Caco-2 (cell line): ENCODE results near the gene TBX10. TPM values are rescaled to one million over a fixed set of nuclear protein-coding genes. Genes with fewer than 3 reads are reported as not detected.

Experiments used
- BruUV-seq: library from RNA; stranded (reverse); fragments of 400-500 nt; replicated peaks from 2 replicates; lab custom pipeline; 2021; lab: Mats Ljungman, UMichigan
- CTCF ChIA-PET: fragments of 300-600 bp; sonication (Branson Sonifier 250); formaldehyde crosslinking; loops from one replicate; lab custom pipeline; 2022; ENCODE audit warnings: antibody characterized with exemption; lab: Charles Lee
- POLR2A ChIA-PET: fragments of 300-600 bp; sonication (Branson Sonifier 250); formaldehyde crosslinking; loops from one replicate; lab custom pipeline; 2022; ENCODE audit warnings: antibody characterized with exemption; lab: Charles Lee
- DNase-seq, 2 experiments: peaks; one replicate each; pipeline versions ENCODE4 v3.0.0 to v3.0.0-alpha.2; 2020 to 2022
- H3K27me3 ChIP-seq: replicated peaks from 2 replicates; pipeline ENCODE4 v1.6.0; 2011; ENCODE audit warnings: low read length; ENCODE audit not compliant: control insufficient read depth, insufficient read depth
- H3K36me3 ChIP-seq: 2 replicates; pipeline ENCODE4 v1.5.1; 2011; ENCODE audit warnings: low read length; ENCODE audit not compliant: control insufficient read depth, insufficient read depth
- H3K4me1 ChIP-seq: fragments of 250-450 bp; sonication (Bioruptor Pico); 2 replicates; pipeline ENCODE4 v1.5.1; 2020; ENCODE audit warnings: mild to moderate bottlenecking
- H3K4me3 ChIP-seq: 2 replicates; pipeline ENCODE4 v1.5.1; 2011; ENCODE audit warnings: low read depth, mild to moderate bottlenecking, control low read depth, low read length
- H3K9me3 ChIP-seq: fragments of 250-450 bp; sonication (Bioruptor Pico); 2 replicates; pipeline ENCODE4 v1.5.1; 2020; ENCODE audit warnings: mild to moderate bottlenecking, moderate library complexity
- H3K27ac Mint-ChIP-seq: one replicate; pipeline ENCODE4 v1.8.0; 2022; ENCODE audit warnings: mixed read lengths; ENCODE audit not compliant: unreplicated experiment
- H3K27me3 Mint-ChIP-seq: one replicate; pipeline ENCODE4 v1.8.0; 2022; ENCODE audit warnings: mixed read lengths; ENCODE audit not compliant: insufficient read depth, unreplicated experiment
- H3K36me3 Mint-ChIP-seq: one replicate; pipeline ENCODE4 v1.8.0; 2022; ENCODE audit warnings: mild to moderate bottlenecking, mixed read lengths; ENCODE audit not compliant: insufficient read depth, unreplicated experiment
- H3K4me1 Mint-ChIP-seq: one replicate; pipeline ENCODE4 v1.8.0; 2022; ENCODE audit warnings: low read depth, mixed read lengths; ENCODE audit not compliant: unreplicated experiment
- H3K4me3 Mint-ChIP-seq: one replicate; pipeline ENCODE4 v1.8.0; 2022; ENCODE audit warnings: mild to moderate bottlenecking, moderate library complexity, mixed read lengths; ENCODE audit not compliant: unreplicated experiment
- H3K9me3 Mint-ChIP-seq: one replicate; pipeline ENCODE4 v1.8.0; 2022; ENCODE audit warnings: mixed read lengths; ENCODE audit not compliant: unreplicated experiment
- intact Hi-C: fragments of 100-400 bp; cut with micrococcal nuclease; formaldehyde crosslinking; loops from one replicate; pipeline ENCODE4 v1.10.0; 2022; ENCODE audit not compliant: unreplicated experiment
- total RNA-seq: library from RNA; stranded (reverse); gene quantifications from 2 replicates; pipeline ENCODE4 v1.2.3, GENCODE V29; 2022
- TF ChIP-seq, protein P1 (sequence below), 2 experiments: fragments of 200-600 bp in 1 of 2; IDR thresholded peaks; 1 replicate in 1 of 2; 2 replicates in 1 of 2; pipeline versions ENCODE4 v1.5.1 to v1.8.0; 2011 to 2022; ENCODE audit warnings: antibody characterized with exemption in 1 of 2, control low read depth in 1 of 2, inconsistent platforms in 1 of 2, low read depth in 1 of 2, low read length in 1 of 2, mild to moderate bottlenecking in 1 of 2, moderate library complexity in 1 of 2; ENCODE audit not compliant: insufficient read depth in 1 of 2, severe bottlenecking in 1 of 2, unreplicated experiment in 1 of 2

Gene TBX10
- total RNA-seq, 1 experiment from 2014 or later = not detected

DNA sequence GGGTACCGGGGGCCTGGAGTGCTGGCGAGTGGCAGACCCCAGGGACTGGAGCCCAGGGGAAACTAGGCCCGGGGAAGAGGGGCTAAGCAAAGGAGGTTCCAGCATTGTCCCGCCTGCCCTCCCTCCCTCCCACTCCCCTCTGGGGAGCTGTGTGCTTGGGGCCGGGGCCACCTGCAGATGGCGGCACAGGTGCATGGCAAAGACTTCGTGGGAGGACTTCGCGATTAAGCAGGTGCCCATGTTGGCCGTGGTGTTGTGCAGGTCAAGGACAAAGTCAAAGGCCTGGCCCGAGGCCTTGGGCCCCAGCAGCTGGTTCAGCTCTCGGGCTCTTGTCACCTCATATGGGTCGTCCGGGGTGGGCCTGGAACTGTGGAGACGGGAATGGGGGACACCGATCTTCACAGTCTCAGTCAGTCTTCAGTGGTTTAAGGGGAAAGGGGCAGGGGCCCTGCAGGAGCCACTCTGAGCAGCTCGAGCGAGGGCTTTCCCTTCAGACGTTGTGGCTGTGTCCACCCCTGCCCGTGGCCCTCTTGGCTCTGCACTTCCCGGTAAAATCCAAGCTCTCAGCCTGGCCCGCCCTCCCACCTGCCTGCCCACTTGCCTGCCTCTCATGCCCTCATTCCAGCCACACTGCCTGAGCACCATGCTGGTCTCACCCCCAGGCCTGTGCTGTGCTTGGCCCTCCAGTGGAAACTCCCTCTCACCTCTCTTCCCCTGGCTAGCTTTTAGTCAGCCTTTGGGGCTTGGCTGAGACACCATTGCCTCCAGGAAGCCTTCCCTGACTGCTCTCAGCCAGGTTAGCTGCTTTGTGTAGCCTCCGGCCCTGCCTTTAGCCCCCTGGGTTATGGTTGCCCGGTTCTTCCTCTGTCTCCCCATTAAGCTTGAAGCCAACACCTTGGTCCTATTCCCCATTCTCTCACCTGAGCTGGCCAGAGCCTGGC, 6.2 kb upstream of the TBX10 start:
- Histone ChIP-seq H3K9me3 (peaks cover 8% of the 10 kb centered on the region; the same call in 1 of the 2 replicates), H3K27me3 (no peaks in the 10 kb centered on the region), H3K4me3 (no peak overlapping the region), H3K4me1 (peaks cover 11% of the 10 kb centered on the region), H3K36me3 (no peaks in the 10 kb centered on the region)
- BruUV-seq = no TSS peak
- H3K9me3 Mint-ChIP-seq = no peaks in the 10 kb centered on the region
- DNase-seq = peak; percentile 32 to 59
- H3K4me3 Mint-ChIP-seq = no peak overlapping the region
- no peaks in the 10 kb centered on the region for H3K27me3 Mint-ChIP-seq
- peak overlapping the region; percentile 15 for H3K27ac Mint-ChIP-seq
- ChIA-PET POLR2A (interaction anchor here (2.0 kb wide), 1 partner anchor 15 kb away, joined by 7 read pairs; the partner anchor contains the start of gene NUDT8), CTCF (interaction anchor here (0.6 to 1.7 kb wide), 6 partner anchors 14 to 122 kb away, joined by 3 to 7 read pairs (median 4); no protein-coding TSS in a partner anchor)
- peaks cover 6% of the 10 kb centered on the region for H3K36me3 Mint-ChIP-seq
- TF ChIP-seq, protein P1, sequence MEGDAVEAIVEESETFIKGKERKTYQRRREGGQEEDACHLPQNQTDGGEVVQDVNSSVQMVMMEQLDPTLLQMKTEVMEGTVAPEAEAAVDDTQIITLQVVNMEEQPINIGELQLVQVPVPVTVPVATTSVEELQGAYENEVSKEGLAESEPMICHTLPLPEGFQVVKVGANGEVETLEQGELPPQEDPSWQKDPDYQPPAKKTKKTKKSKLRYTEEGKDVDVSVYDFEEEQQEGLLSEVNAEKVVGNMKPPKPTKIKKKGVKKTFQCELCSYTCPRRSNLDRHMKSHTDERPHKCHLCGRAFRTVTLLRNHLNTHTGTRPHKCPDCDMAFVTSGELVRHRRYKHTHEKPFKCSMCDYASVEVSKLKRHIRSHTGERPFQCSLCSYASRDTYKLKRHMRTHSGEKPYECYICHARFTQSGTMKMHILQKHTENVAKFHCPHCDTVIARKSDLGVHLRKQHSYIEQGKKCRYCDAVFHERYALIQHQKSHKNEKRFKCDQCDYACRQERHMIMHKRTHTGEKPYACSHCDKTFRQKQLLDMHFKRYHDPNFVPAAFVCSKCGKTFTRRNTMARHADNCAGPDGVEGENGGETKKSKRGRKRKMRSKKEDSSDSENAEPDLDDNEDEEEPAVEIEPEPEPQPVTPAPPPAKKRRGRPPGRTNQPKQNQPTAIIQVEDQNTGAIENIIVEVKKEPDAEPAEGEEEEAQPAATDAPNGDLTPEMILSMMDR (IDR thresholded peaks at IDR 0.05; ENCODE audit: insufficient read depth in 1 of 2, low read depth in 1 of 2, low read length in 1 of 2, severe bottlenecking in 1 of 2, unreplicated experiment in 1 of 2) = no peak
- intact Hi-C loops = no loop called here
- H3K4me1 Mint-ChIP-seq = peaks cover 16% of the 10 kb centered on the region

DNA sequence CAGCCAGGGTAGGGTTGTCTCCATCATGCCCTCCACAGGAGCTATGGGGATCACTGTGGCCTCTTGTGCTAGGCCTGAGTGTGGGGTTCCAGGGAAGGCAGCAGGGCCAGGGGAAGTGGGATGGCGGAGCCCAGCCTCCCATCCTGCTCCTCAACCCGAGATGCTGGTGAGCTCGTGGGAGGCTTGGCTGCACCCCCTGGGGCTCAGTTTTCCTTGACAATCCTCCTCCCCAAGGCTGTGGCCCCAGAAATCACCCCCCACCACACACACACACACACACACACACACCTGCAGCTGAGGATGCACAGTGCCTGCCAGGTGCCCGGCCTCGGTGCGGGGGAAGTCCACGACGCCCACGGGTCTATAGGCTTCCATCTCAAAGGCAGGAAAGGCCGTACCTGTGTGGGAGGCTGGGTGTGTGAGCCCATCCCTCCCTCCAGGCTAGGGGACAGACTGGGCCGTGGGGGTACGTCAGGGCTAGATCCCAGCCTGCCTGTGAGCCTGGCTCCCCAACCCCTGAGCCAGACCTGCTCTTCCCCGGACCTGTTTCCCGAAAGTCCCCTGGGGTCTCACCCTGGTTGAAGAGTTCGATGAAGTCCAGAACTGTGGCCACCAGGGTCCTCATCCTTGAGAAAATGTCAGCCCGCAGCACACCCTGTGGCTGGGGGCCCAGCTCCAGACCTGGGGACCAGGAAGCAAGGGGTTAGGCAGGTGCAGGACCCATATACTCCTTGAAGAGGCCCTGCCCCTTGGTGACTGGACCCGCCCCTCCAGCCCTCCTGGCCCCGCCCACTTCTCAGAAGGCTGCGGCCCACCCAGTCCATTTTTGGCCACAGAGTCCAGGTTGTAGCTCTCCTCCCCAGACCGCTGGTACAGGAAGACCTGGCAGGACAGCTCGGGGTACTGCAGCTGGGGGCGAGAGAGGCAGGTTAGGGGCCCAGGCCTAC, 5.2 kb upstream of the TBX10 start:
- no TSS peak for BruUV-seq
- H3K27ac Mint-ChIP-seq = no peak overlapping the region
- H3K36me3 Mint-ChIP-seq = peaks cover 6% of the 10 kb centered on the region
- POLR2A ChIA-PET = no interaction called here
- CTCF ChIA-PET = interaction anchor here (0.5 to 1.7 kb wide), 5 partner anchors 10 to 123 kb away, joined by 3 to 7 read pairs (median 5); no protein-coding TSS in a partner anchor
- no peaks in the 10 kb centered on the region for H3K27me3 Mint-ChIP-seq
- Histone ChIP-seq H3K27me3 (no peaks in the 10 kb centered on the region), H3K4me3 (no peak overlapping the region), H3K36me3 (no peaks in the 10 kb centered on the region), H3K9me3 (peaks cover 8% of the 10 kb centered on the region; the same call in 1 of the 2 replicates), H3K4me1 (peaks cover 4% of the 10 kb centered on the region; the same call in 1 of the 2 replicates)
- no peaks in the 10 kb centered on the region for H3K9me3 Mint-ChIP-seq
- peak; percentile 23 to 44 for DNase-seq
- peaks cover 5% of the 10 kb centered on the region for H3K4me1 Mint-ChIP-seq
- intact Hi-C loops = no loop called here
- TF ChIP-seq, protein P1 (IDR thresholded peaks at IDR 0.05; ENCODE audit: insufficient read depth in 1 of 2, low read depth in 1 of 2, low read length in 1 of 2, severe bottlenecking in 1 of 2, unreplicated experiment in 1 of 2) = no peak
- H3K4me3 Mint-ChIP-seq = no peak overlapping the region
